GM12878 (cell line): ENCODE results near the gene PCNX1. TPM values are rescaled to one million over a fixed set of nuclear protein-coding genes. Genes with fewer than 3 reads are reported as not detected.
A peak's percentile ranks its signal among the peaks of the same experiment; 100 is the strongest.

Source experiments
- ATF7 ChIP-seq: fragments of 450-650 bp; IDR thresholded peaks from 2 replicates; pipeline ENCODE4 v1.6.1; 2016; ENCODE audit warnings: low read depth, mild to moderate bottlenecking
- BACH1 ChIP-seq: fragments of 450-650 bp; IDR thresholded peaks from 2 replicates; pipeline ENCODE4 v1.6.1; 2017; ENCODE audit warnings: mild to moderate bottlenecking, borderline replicate concordance
- BHLHE40 ChIP-seq, 2 experiments: fragments of 450-650 bp in 1 of 2; IDR thresholded peaks; 2 replicates each; pipeline ENCODE4 v1.6.1; 2011 to 2017; ENCODE audit warnings: low read depth in 2 of 2, borderline replicate concordance in 1 of 2, improper control_type of control experiment in 1 of 2, low read length in 1 of 2, mild to moderate bottlenecking in 1 of 2
- ETV6 ChIP-seq, 2 experiments: fragments of 450-650 bp in 1 of 2; IDR thresholded peaks in 1 of 2; conservative IDR thresholded peaks in 1 of 2; 2 replicates each; pipeline ENCODE4 v1.6.1; 2014; ENCODE audit warnings: antibody characterized with exemption in 1 of 2, borderline replicate concordance in 1 of 2, low read depth in 1 of 2, mild to moderate bottlenecking in 1 of 2, moderate library complexity in 1 of 2
- EZH2 ChIP-seq: IDR thresholded peaks from 2 replicates; pipeline ENCODE4 v1.6.1; 2012; ENCODE audit warnings: low read depth, mild to moderate bottlenecking, control low read depth, inconsistent platforms, low read length, borderline replicate concordance; ENCODE audit not compliant: control insufficient read depth
- HDGF ChIP-seq: fragments of 450-650 bp; IDR thresholded peaks from 2 replicates; pipeline ENCODE4 v1.6.1; 2016; ENCODE audit warnings: antibody characterized with exemption
- IKZF1 ChIP-seq: fragments of 450-650 bp; conservative IDR thresholded peaks from 2 replicates; pipeline ENCODE4 v1.6.1; 2017; ENCODE audit warnings: antibody characterized with exemption, mild to moderate bottlenecking
- IRF5 ChIP-seq: fragments of 450-650 bp; IDR thresholded peaks from 2 replicates; pipeline ENCODE4 v1.6.1; 2017; ENCODE audit warnings: borderline replicate concordance
- KAT2A ChIP-seq: conservative IDR thresholded peaks from 2 replicates; pipeline ENCODE4 v1.6.1; 2011; ENCODE audit warnings: low read depth, low read length; ENCODE audit not compliant: control insufficient read depth
- MTA2 ChIP-seq: fragments of 450-650 bp; IDR thresholded peaks from 2 replicates; pipeline ENCODE4 v1.6.1; 2016; ENCODE audit warnings: low read depth, mild to moderate bottlenecking, moderate library complexity
- RUNX3 ChIP-seq: IDR thresholded peaks from 2 replicates; pipeline ENCODE4 v1.6.1; 2012; ENCODE audit warnings: low read length, inconsistent platforms
- SIX5 ChIP-seq: IDR thresholded peaks from 2 replicates; pipeline ENCODE4 v1.6.1; 2011; ENCODE audit warnings: mild to moderate bottlenecking, low read depth, low read length, moderate library complexity; ENCODE audit not compliant: severe bottlenecking
- SKIL ChIP-seq: fragments of 450-650 bp; IDR thresholded peaks from 2 replicates; pipeline ENCODE4 v1.6.1; 2017; ENCODE audit warnings: mild to moderate bottlenecking, low read depth, inconsistent platforms; ENCODE audit not compliant: poor library complexity, severe bottlenecking
- STAT3 ChIP-seq: IDR thresholded peaks from 2 replicates; pipeline ENCODE4 v1.6.1; 2011; ENCODE audit warnings: low read depth, low read length, improper control_type of control experiment
- YBX1 ChIP-seq: fragments of 450-650 bp; IDR thresholded peaks from 2 replicates; pipeline ENCODE4 v1.6.1; 2016; ENCODE audit warnings: antibody characterized with exemption
- ZBED1 ChIP-seq: IDR thresholded peaks from 2 replicates; pipeline ENCODE4 v1.6.1; 2016; ENCODE audit warnings: borderline replicate concordance
- ZBTB11 ChIP-seq: fragments of 450-650 bp; formaldehyde crosslinking; IDR thresholded peaks from 2 replicates; pipeline ENCODE4 v1.5.0; 2022; ENCODE audit warnings: mild to moderate bottlenecking, missing genetic modification characterization
- ZNF592 ChIP-seq: fragments of 450-650 bp; IDR thresholded peaks from 2 replicates; pipeline ENCODE4 v1.6.1; 2017; ENCODE audit warnings: mild to moderate bottlenecking, moderate library complexity
- polyA plus RNA-seq, 11 experiments: library from polyadenylated mRNA; depleted of rRNA in 4 of 11; unstranded in 6 of 11; stranded (reverse) in 5 of 11; fragments of >200 nt; fragmentation: Nextera tagmentation in 4 of 11; fragmentation: Illumina TruSeq in 1 of 11; extraction: Ambion mirVana in 4 of 11; extraction: Trizol in 1 of 11; gene quantifications; 1 replicate in 1 of 11; 2 replicates in 10 of 11; pipeline versions ENCODE4 v1.2.1 to v1.2.3, GENCODE V29; 2011 to 2016; ENCODE audit warnings: inconsistent platforms in 2 of 11, missing spikeins in 2 of 11, low read depth in 1 of 11
- total RNA-seq, 4 experiments: library from RNA; depleted of rRNA in 3 of 4; stranded (reverse); fragments of >200 nt in 3 of 4; fragmentation: Illumina TruSeq in 1 of 4; extraction: Trizol in 1 of 4; gene quantifications; 2 replicates each; pipeline versions ENCODE4 v1.2.1 to v1.2.3, GENCODE V29; 2013 to 2021

The PCNX1 gene
- total and polyA plus RNA-seq, 10 of the 15 experiments (the other 5 are each of a cell fraction or from before 2014, with no cell fraction given): 4.6 to 53.9 (median 20.5) TPM

GRCh38 chr14:70871863-70872677, 35.2 kb upstream of the PCNX1 start (continued):
- TF ChIP-seq SKIL: peak; percentile 29
- TF ChIP-seq HDGF: no peak
- no peak for TF ChIP-seq EZH2
- TF ChIP-seq YBX1: no peak
- no peak for TF ChIP-seq ETV6 (conservative IDR thresholded peaks at IDR 0.05 in 1 of 2, IDR thresholded peaks at IDR 0.05 in 1 of 2; ENCODE audit: borderline replicate concordance in 1 of 2, low read depth in 1 of 2)
- peak; percentile 25 for TF ChIP-seq RUNX3
- TF ChIP-seq ZBTB11 (CRISPR knock-in tag): no peak
- peak; percentile 22; the same call in 1 of the 2 replicates for TF ChIP-seq MTA2
- TF ChIP-seq ZNF592: no peak; the same call in 1 of the 2 replicates
- TF ChIP-seq ZBED1: no peak
- TF ChIP-seq SIX5: no peak
- no peak for TF ChIP-seq IRF5
- TF ChIP-seq BACH1: no peak
- peak; percentile 22 to 72; a peak in 2 of 4 replicates for TF ChIP-seq BHLHE40 (IDR thresholded peaks at IDR 0.05; ENCODE audit: borderline replicate concordance in 1 of 2, low read depth in 2 of 2, low read length in 1 of 2)
- no peak for TF ChIP-seq STAT3
- no peak for TF ChIP-seq ATF7
- TF ChIP-seq IKZF1: peak; percentile 56
- no peak for TF ChIP-seq KAT2A
